DOHH2 (cell line): ENCODE results near the gene CMTR1.

Source experiments
- EZH2phosphoT487 ChIP-seq: fragments of 200-600 bp; sonication (generic); IDR thresholded peaks from 2 replicates; pipeline ENCODE4 v1.6.1; 2017; ENCODE audit warnings: borderline replicate concordance, mild to moderate bottlenecking, antibody characterized with exemption, low read length, moderate library complexity, mixed read lengths
- TF ChIP-seq, protein P1 (sequence below): fragments of 200-600 bp; sonication (generic); IDR thresholded peaks from one replicate; pipeline ENCODE4 v1.5.1; 2014; ENCODE audit warnings: antibody characterized with exemption, mild to moderate bottlenecking, low read depth, low read length; ENCODE audit not compliant: poor library complexity, severe bottlenecking

DNA sequence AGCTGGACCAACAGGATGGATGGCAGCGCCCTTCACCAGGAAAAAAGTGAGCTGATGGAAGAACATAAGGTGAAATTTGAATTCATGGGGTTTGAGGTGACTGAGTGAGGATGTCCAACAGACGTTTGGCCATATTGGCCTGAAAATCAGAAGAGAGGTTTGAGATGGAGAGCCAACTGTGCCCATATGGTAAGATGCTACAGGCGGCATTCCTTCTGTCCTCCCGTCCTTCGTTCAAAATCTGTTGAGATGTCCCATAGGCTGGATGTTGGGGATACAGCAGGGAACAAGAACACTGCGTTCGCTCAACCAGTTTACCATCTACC is 468 bp upstream of the CMTR1 start:
- TF ChIP-seq EZH2phosphoT487, result no peak
- TF ChIP-seq, protein P1, sequence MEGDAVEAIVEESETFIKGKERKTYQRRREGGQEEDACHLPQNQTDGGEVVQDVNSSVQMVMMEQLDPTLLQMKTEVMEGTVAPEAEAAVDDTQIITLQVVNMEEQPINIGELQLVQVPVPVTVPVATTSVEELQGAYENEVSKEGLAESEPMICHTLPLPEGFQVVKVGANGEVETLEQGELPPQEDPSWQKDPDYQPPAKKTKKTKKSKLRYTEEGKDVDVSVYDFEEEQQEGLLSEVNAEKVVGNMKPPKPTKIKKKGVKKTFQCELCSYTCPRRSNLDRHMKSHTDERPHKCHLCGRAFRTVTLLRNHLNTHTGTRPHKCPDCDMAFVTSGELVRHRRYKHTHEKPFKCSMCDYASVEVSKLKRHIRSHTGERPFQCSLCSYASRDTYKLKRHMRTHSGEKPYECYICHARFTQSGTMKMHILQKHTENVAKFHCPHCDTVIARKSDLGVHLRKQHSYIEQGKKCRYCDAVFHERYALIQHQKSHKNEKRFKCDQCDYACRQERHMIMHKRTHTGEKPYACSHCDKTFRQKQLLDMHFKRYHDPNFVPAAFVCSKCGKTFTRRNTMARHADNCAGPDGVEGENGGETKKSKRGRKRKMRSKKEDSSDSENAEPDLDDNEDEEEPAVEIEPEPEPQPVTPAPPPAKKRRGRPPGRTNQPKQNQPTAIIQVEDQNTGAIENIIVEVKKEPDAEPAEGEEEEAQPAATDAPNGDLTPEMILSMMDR, result no peak
